HG02678 (cell line): ENCODE data around the gene RAB7B.
"Not testable (repeated sequence)": the region's sequence is repeated elsewhere in the genome, so short reads cannot be mapped to it uniquely, and the experiment has no call there.

ENCODE experiments used
- ATAC-seq: cut with Tn5 transposase; IDR thresholded peaks from one replicate; pipeline ENCODE4 v1.9.1; 2021; ENCODE audit warnings: mild to moderate bottlenecking, moderate library complexity; ENCODE audit not compliant: unreplicated experiment

RAB7B gene, protein sequence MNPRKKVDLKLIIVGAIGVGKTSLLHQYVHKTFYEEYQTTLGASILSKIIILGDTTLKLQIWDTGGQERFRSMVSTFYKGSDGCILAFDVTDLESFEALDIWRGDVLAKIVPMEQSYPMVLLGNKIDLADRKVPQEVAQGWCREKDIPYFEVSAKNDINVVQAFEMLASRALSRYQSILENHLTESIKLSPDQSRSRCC

DNA sequence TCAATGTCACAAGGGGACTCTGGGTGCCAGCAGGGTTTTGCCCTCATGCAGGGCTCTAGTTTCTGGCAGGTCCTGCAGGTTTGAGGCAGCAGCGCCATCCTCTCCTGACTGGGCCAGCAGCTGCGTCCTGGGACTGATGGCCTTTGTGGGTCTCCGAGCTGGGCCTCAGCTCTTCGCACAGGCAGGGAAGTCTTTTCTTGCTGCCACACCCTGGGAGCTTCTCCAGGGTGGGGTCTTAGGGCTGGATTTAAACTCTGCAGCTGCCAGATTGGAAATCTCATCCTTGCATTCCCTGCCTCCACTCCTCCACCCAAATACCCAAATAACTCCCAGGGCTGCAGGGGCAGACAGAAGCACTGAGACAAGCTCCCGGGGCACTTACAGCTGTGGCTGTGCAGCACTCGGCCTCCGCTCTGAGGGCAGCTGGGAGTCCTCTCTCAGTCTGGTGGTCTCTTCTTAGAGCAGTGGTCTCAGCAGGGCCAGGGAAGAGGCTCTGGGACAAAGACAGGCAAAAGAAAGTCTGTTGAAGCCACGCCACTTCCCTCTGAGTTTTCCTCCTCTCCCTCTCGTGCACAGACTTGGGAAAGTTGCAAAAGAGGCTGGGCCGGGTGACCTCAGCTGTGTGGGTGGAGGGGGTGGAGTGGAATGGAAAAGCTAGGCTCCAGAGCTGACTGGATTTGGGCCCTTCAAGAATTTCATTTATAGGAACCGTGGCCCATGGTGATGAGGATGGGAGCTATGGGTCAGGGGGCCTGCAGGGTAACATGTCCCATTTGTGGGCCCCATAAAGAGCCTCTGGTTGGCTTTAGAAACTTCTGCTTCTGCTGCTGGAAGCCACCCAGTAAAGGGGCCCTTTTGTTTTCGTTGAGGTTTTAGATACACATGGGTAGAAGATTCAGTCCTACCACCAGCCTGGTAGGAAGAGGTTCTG is at the start of gene RAB7B:
Gene RAB7B (minus strand): TSS at position 525 of the 931 bp plus-strand sequence. CDS start 9,260 bp downstream, outside the sequence.
- ATAC-seq: no peak

DNA sequence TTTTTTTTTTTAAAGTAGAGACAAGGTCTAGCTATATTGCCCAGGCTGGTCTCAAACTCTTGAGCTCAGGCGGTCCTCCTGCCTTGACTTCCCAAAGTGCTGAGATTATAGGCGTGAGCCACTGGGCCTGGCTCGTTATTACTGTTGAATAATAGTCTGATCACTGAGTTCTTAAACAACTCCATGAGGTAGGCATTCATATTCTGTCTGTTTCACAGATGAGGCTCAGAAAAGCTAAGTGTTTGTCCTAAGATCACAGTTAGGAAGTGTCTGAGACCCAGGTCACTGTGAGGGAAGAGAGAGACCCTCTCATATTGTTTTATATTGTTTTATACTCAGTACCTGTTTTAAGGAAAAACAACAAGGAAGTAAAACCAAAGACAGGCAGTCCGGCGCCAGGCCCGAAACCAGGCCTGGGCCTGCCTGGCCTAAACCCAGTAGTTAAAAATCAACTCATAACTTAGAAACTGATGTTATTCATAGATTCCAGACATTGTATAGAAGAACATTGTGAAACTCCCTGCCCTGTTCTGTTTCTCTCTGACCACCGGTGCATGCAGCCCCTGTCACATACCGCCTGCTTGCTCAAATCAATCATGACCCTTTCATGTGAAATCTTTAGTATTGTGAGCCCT is 49.2 kb upstream of the RAB7B start:
- ATAC-seq: not testable (repeated sequence)

DNA sequence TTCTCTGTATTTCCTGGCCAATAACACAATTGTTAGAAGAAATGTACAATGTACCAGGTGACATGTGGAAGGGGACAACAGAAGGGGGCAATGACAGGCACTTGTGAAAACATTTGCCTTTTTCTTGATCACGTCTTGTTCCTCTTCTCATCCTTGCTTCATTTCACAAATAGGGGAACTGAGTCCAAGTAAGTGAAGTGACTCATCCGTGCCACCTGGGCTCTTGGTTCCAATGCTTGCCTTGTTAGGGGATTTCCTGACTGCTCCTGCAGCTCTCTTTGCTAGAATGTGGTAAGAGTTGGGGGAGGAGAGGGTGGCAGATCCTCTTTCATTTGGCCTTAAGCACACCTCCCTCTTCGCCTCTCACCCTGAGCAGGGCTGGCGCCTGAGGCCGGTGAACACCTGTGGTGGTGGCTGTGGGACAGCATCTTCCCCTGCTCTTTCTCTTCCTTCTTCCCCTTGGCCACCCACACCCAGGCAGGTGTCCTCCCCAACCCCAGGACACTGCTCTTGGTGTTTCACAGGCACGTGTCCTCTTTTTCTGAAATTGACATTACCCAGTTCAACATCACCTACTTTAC is 47.5 kb upstream of the RAB7B start:
- ATAC-seq: peak; percentile 85

DNA sequence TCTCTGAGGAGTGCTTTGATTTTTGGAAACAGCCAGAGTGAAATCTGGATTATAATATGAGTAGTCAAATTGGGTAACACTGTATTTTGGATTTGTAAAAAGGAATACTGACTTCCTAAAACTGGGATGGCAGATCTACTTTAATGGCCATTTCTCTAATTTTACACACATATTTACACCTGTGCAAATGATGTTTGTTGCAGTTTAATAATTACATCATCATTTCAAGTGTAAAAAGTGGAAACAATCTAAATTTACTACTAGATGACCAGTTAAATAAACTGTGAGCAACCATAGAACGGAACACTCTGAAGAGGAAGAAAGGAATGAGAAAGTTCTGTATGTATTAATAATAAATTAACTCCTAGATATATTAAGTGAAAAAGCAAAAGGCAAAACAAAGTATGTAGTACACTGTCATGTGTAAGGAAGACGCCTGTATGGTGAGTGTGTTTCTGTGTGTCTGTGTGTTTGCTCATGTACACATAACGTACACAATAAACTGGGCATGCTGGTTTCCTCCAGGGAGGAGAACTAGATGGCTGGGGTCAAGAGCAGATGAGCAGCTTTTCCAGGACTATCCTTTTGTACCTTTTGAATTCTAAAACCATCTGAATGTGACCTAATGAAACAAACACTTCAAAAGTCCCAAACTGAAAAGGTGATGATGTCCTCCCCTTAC is 46.9 kb upstream of the RAB7B start:
- ATAC-seq: no peak

DNA sequence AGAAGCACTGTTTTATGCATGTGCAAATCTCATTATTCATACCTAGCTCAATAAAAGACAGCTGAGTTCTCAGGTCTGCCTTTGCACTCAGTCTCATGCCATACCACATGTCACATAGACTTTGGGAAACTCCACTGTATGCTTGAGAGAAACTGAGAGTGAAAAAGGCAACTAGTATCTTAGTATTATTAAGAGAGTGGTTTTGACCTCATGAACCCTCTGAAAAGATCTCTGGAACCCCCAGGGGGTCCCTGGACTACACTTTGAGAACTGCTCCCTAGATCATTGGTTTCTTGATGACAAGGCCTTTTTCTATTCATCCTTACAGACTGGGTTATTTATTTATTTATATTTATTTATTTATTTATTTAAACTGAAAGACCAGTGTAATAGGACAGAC is 46.1 kb upstream of the RAB7B start:
- ATAC-seq: peak; percentile 53

DNA sequence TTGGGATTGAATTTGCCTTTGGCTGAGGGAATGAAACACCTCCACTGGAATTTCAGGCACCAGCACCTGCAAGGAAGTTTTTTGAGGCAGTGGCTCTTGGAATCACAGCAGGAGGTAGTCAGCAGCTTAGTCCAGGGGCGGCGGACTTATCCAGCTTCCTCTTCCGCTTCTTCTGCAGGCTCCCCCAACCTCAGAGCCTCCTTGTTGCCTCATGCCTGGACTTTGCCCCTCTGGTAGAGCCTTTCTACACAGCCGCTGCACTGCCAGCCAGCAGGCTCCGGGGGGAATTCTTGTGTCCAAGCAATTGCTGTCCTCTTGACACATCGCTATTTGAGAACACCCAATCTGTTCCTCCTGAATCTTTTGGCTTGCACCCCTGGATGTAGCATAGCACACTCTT is 45.4 kb upstream of the RAB7B start:
- no peak for ATAC-seq

DNA sequence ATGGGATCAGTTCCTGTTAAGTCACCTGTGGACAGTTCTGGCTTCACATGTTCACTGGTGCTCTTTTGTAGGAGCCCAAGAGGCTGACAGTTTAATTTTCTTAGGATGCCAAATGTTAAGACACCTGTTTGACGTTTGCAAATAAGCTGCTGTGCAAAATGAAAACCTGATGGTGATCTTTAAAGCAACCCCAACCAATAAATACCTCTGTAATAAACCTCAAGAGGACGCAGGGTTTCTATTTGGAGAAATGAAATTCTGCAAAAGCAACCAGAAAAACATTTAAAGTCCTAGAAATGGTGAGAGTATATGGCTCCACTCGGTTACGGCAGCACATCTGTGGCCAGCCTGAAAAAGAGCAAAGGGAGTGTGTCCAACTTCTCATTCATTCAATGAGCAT is 44.1 kb upstream of the RAB7B start:
- ATAC-seq: no peak

DNA sequence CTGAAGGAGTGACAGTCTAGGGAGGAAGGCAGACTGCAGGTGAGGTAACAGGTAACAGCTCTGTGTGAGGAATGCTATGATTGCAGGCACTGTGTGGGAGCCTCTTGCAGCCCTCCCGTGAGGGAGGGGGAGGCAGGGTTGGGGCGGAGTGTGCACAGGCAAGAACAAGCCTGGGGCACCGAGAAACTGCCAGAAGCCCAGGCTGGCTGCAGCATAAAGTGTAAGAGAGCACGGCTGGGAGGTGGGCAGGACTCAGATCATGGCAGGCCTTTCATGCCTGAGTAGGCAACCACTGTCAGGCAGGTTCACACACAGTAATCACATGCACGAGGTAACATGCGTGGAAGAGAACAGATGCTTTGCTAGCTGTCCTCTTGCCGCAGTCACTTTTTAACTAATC is 38.4 kb upstream of the RAB7B start:
- no peak for ATAC-seq

DNA sequence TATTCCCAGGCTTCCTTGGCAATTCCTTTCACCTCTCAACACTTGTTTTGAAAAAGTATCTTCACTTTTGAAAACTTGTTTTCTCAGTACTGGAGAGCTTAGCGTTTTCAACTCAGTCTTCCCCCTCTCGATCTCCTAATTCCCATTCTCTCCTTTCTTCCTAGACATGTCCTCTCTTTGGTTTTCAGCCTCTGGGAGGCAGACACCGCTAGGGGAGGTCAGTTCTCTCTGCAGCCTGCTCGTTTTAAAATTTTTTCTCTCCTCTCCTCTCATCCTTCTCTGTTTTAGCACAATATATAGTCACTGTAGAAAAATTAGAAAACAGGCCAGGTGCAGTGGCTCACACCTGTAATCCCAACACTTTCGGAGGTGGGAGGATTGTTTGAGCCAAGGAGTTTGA is 37.1 kb upstream of the RAB7B start:
- no peak for ATAC-seq

DNA sequence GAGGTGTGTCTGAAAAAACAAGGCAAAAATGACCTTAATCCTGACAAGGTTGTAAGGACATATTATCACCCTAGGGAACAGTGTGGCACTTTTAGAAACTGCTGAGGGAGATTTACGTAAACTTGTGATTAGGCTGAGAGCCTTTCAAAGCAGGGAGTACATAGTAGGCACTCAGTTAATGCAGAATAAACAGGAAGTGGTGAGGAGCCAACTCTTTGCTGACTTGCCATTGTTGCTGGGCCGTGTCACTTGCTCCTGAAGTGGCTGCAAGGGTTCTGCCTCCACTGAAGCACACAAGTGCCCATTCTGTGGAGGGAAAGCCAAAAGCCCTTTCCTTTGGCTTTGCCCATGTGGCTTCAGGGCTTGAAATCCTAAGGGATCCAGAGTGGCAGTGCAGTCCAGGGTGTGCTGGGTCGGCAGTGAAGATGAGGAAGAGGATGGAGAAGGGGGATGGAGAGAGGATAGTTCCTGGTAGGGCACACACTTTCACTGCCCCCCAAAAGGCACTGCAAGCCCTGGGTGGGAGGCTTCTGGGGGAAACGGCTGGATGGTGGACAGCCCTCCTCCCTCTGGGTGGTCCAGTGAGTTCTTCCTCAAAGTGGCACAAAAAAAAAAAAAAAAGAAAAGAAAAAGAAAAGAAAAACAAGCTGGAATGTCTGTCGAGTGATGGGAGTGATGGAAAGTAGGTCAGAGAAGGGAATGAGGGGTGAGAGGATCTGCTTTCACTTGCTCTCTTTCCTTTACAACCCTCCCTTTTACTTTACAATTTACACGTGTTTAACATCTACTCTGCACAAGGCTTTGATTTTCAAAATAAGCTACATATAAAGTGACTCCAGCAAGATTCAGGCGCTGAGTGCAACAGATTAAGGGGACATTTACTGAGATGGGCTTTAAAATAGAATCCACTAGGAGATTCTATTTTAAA is 36.1 kb upstream of the RAB7B start:
- ATAC-seq: no peak

DNA sequence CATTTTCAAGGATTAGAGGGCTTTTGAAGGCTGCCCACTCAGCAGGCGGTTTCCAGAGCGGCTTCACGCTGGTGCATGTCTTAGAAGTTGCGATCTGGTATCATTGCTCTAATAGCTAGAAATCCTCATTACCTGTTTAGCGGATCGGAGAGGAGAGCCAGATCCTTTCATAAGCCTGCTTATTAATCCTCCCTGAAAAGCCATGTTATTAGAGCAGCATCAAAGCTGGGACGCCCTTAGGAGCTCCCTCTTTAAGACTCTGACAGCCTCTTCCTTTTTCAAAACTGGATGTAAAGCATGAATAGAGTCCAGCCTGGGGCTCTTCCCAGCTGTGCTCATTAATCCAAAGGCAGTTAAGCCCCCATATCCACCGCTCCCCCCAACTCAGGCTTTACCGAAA is 34.4 kb upstream of the RAB7B start:
- ATAC-seq: no peak

DNA sequence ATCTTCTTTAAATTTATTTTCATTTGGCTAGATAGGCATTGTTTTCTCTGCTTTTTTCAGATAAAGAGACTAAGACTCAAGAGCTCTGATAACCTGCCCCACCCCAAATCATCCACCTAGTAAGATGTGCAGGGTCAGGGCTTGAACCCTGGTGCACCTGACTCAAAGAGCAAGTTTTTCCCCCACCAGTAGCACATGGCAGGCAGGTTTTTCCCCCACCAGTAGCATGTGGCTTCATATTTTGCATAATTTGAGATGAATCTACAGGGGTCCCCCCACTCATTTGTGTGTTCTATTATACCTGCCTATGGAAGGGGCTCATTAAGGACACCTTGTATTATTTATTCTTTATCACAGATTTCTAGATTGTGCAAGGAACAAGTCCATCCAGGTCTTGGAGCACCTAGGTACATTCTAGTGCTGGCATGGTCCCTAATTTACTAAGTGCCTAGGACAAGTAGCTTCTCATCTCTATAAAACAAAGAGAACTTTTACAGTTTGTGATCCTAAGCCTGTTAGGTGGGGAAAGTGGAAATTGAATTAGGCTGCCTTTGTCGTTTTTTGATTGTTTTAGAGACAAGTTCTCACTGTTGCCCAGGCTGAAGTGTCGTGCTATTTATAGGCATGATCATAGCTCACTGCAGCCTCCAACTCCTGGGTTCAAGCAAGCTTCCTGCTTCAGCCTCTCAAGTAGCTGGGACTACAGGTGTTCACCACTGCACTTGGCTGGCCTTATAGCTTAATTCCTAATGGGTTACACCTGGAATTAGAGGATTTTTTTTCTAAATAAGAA is 33.7 kb upstream of the RAB7B start:
- no peak for ATAC-seq

DNA sequence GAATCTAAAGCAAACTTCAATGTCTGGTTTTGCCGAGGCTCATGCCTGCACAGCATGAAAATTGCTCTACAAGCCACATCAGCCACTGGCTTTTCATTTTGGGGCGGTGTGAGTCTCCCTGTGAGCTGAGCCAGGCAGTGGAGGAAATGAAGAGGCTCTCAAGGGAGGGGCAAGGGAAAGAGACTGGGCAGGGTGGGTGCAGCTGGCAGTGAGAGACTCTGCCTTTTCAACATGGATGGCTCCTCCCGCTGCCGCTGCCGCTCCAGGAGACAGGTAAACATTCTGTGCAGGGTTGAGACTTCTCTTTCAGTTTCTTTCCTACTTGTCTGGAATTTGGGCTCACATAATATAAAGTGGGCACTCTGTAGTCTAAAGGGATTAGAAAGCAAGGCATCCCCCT is 31.8 kb upstream of the RAB7B start:
- ATAC-seq: no peak

DNA sequence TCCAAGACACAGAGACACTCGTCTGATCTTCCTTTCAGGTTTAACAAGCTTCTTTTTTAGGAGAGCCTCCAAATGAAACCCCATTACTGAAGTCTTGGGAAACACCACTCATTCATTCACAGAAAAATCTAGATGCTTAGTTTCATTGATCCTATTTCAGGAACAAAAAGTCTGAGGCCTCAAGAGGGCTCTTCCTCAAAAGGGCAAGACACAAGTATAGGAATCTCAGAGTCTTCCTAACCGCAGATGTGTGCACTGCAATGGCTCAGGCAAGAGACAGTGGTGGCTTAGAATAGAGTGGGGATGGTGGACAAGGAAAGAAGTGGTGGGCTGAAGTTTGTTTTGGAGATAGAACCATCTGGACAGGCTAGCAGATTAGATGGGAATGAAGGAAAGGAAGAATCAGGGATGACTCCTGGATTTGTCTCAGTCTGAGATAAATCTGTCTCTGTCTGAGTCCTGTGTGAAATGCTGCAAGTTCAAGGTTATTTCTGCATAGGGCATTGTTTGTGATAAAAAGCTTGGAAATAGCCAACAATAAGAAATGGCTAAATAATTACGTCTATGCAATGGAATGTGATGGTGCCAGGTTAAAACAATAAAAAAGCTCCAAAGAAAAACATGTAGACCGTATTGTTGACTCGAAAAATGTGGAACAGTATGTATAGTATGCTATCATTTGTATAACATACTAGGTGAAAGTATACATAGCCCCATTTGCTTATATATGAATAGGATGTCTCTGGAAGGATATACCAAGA is 29.4 kb upstream of the RAB7B start:
- ATAC-seq: no peak

DNA sequence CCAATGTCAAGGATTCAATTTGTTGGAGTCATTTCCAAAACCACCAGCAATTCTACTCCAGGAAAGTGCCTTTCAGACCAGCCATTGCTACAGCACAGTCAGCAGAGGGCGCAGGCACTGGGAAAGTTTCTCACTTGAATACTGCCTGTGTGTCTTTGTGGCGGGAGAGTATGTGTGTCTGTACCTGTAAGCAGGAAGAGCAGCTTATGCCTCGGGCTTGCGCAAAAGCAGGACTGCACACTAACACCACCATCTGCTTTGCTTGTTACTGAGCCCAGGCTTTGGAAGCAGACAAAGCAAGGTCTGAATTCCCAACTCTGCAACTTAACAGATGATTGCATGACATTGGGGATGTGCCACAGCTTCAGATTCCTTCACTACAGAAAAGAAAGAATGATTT is 27.5 kb upstream of the RAB7B start:
- ATAC-seq: peak; percentile 78

DNA sequence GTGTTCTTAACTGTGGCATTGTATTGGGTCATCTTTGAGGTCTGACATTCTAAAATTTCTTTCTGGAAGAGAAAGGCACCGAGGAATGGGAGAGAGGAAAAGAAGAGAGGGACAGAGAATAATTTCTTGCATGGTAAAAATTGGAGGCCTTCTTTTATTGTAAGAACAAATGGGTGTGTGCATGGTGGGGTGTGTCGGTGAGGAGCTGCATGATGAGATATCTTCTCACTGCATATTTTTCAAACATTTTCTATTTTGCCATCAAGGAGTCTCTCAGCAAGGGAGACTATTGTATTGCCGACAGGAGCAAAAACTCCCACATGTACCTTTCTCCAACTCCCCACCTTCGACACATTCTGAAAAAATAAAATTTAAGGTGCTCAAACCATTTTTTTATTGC is 27.0 kb upstream of the RAB7B start:
- no peak for ATAC-seq

DNA sequence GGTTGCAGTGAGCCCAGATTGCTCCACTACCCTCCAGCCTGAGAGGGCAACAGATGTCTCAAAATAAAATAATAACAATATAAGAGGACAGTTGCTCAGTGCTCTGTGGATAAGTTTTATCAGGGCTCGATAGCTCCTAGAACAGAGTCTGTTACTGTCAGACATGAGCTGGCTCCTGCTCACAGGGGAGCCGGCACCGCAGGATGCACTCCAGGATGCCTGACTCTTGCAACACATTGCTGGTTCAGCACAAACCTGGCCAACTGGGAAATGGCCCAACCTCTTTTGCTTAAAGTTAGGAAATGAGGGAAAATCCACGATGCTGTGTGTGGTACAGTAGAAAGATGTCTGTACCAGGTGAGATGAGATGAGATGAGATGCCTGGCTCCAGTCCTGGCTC is 26.3 kb upstream of the RAB7B start:
- ATAC-seq: no peak

DNA sequence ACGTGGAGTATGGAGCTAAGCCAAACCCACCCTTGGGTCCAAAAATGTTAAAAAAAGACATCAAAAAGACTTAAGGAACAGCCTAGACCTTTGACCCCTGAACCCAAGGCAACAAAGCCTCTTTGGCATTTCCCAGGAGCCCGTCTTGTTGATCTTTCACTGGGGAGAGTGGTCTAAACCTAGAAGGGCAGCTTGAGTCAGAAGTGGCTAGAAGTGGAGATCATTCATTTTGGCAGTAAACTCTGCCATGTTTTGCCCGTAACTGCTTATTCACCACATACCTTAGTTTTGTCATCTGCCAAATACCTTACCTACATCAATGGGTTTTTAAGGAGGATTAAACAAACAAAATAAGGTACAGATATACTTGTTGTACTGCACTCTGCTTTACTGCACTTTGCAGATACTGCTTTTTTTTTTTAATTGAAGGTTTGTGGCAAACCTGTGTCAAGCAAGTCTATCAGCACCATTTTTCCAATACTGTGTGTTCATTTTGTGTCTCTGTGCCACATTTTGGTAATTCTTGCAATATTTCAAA is 22.2 kb upstream of the RAB7B start:
- ATAC-seq: no peak
